Neural progenitor cell (in vitro differentiated cells): Measurements from ENCODE around the gene ASCL3. TPM values are rescaled to one million over a fixed set of nuclear protein-coding genes. Genes with fewer than 3 reads are reported as not detected.

Experiments
- DNase-seq: peaks from one replicate; pipeline ENCODE4 v3.0.0-alpha.2; 2016; ENCODE audit warnings: low spot score
- H2AFZ ChIP-seq: fragments of 200-600 bp; sonication (generic); replicated peaks from 2 replicates; pipeline ENCODE4 v1.6.1; 2016; ENCODE audit warnings: antibody characterized with exemption
- H3F3A ChIP-seq: fragments of 200-600 bp; sonication (generic); 2 replicates; pipeline ENCODE4 v1.6.1; 2016; ENCODE audit warnings: antibody characterized with exemption, low read depth
- H3K27ac ChIP-seq: fragments of 200-600 bp; sonication (generic); 2 replicates; pipeline ENCODE4 v1.5.1; 2016; ENCODE audit warnings: mild to moderate bottlenecking
- H3K27me3 ChIP-seq: fragments of 200-600 bp; sonication (generic); 2 replicates; pipeline ENCODE4 v1.6.1; 2016; ENCODE audit warnings: mild to moderate bottlenecking, moderate library complexity
- H3K36me3 ChIP-seq: fragments of 200-600 bp; sonication (generic); 2 replicates; pipeline ENCODE4 v1.5.1; 2016
- H3K4me1 ChIP-seq: fragments of 200-600 bp; sonication (generic); 2 replicates; pipeline ENCODE4 v1.6.1; 2016; ENCODE audit warnings: mixed run types
- H3K4me2 ChIP-seq: fragments of 200-600 bp; sonication (generic); 2 replicates; pipeline ENCODE4 v1.6.1; 2016
- H3K4me3 ChIP-seq: fragments of 200-600 bp; sonication (generic); 2 replicates; pipeline ENCODE4 v1.5.1; 2016
- H3K79me2 ChIP-seq: fragments of 200-600 bp; sonication (generic); 2 replicates; pipeline ENCODE4 v1.6.1; 2016; ENCODE audit warnings: low read depth
- H3K9ac ChIP-seq: fragments of 200-600 bp; sonication (generic); 2 replicates; pipeline ENCODE4 v1.6.1; 2016
- H3K9me3 ChIP-seq: fragments of 200-600 bp; sonication (generic); 2 replicates; pipeline ENCODE4 v1.5.1; 2016; ENCODE audit warnings: low read depth
- H4K20me1 ChIP-seq: fragments of 200-600 bp; sonication (generic); 2 replicates; pipeline ENCODE4 v1.6.1; 2016; ENCODE audit warnings: low read depth
- H3K27ac Mint-ChIP-seq: 3 replicates; pipeline ENCODE4 v1.8.0; 2021; ENCODE audit warnings: mixed read lengths
- H3K27me3 Mint-ChIP-seq: 2 replicates; pipeline ENCODE4 v1.8.0; 2022; ENCODE audit warnings: low read depth, mild to moderate bottlenecking, inconsistent platforms, moderate library complexity, mixed read lengths; ENCODE audit not compliant: insufficient read depth
- H3K36me3 Mint-ChIP-seq: 3 replicates; pipeline ENCODE4 v1.8.0; 2021; ENCODE audit warnings: mixed read lengths
- H3K4me1 Mint-ChIP-seq: 3 replicates; pipeline ENCODE4 v1.8.0; 2021; ENCODE audit warnings: mixed read lengths
- H3K4me3 Mint-ChIP-seq: 3 replicates; pipeline ENCODE4 v1.8.0; 2021; ENCODE audit warnings: mild to moderate bottlenecking, moderate library complexity, mixed read lengths
- H3K9me3 Mint-ChIP-seq: 3 replicates; pipeline ENCODE4 v1.8.0; 2020; ENCODE audit warnings: mixed read lengths
- CTCF ChIP-seq: fragments of 200-600 bp; sonication (generic); IDR thresholded peaks from 2 replicates; pipeline ENCODE4 v1.5.1; 2017; ENCODE audit warnings: antibody characterized with exemption, mild to moderate bottlenecking
- EZH2 ChIP-seq: fragments of 200-600 bp; sonication (generic); IDR thresholded peaks from 2 replicates; pipeline ENCODE4 v1.6.1; 2017; ENCODE audit warnings: antibody characterized with exemption, mild to moderate bottlenecking, moderate library complexity
- EZH2phosphoT487 ChIP-seq: fragments of 200-600 bp; sonication (generic); IDR thresholded peaks from 2 replicates; pipeline ENCODE4 v1.6.1; 2017; ENCODE audit warnings: antibody characterized with exemption
- total RNA-seq: library from RNA; depleted of rRNA; stranded (reverse); fragments of >200 nt; gene quantifications from 2 replicates; pipeline ENCODE4 v1.2.3, GENCODE V29; 2015; ENCODE audit warnings: low replicate concordance

The ASCL3 gene
- total RNA-seq, 1 donor from 2014 or later: not detected

GRCh38 chr11:8971196-8971923 lies 28.5 kb upstream of the ASCL3 start:
- no peak for DNase-seq
- H3K4me1 Mint-ChIP-seq: no peaks in the 10 kb centered on the region
- no peak overlapping the region for H3K27ac Mint-ChIP-seq
- H3K36me3 Mint-ChIP-seq: peaks cover 2% of the 10 kb centered on the region
- Histone ChIP-seq H3K27ac (no peak overlapping the region), H3K9ac (no peak overlapping the region), H2AFZ (no peak overlapping the region), H3K27me3 (no peaks in the 10 kb centered on the region), H3K9me3 (no peaks in the 10 kb centered on the region), H4K20me1 (no peaks in the 10 kb centered on the region), H3K36me3 (no peaks in the 10 kb centered on the region), H3K4me2 (no peak overlapping the region), H3K79me2 (no peaks in the 10 kb centered on the region), H3F3A (peaks cover 2% of the 10 kb centered on the region), H3K4me3 (no peak overlapping the region), H3K4me1 (no peaks in the 10 kb centered on the region)
- H3K4me3 Mint-ChIP-seq: no peak overlapping the region
- H3K9me3 Mint-ChIP-seq: peaks cover 2% of the 10 kb centered on the region
- TF ChIP-seq EZH2phosphoT487 (no peak), EZH2 (no peak), CTCF (no peak)
- H3K27me3 Mint-ChIP-seq: no peaks in the 10 kb centered on the region

- Mint-ChIP-seq H3K4me3 (no peak overlapping the region), H3K36me3 (no peaks in the 10 kb centered on the region), H3K9me3 (no peaks in the 10 kb centered on the region), H3K4me1 (peaks cover 23% of the 10 kb centered on the region), H3K27ac (no peak overlapping the region), H3K27me3 (no peaks in the 10 kb centered on the region)
- no peak overlapping the region for H3K4me2 ChIP-seq
- peaks cover 15% of the 10 kb centered on the region for H3K79me2 ChIP-seq
- H3K36me3 ChIP-seq: no peaks in the 10 kb centered on the region
- H3K9me3 ChIP-seq: no peaks in the 10 kb centered on the region
- H3K9ac ChIP-seq: no peak overlapping the region
- no peak overlapping the region for H3K4me3 ChIP-seq
- H2AFZ ChIP-seq: no peak overlapping the region
- TF ChIP-seq CTCF (no peak), EZH2 (no peak)
- DNase-seq: no peak
- no peaks in the 10 kb centered on the region for H4K20me1 ChIP-seq
- no peak overlapping the region for H3K27ac ChIP-seq
- H3F3A ChIP-seq: peaks cover 22% of the 10 kb centered on the region
- H3K4me1 ChIP-seq: peaks cover 11% of the 10 kb centered on the region
- H3K27me3 ChIP-seq: no peaks in the 10 kb centered on the region
Measured at GRCh38 chr11:8967184-8967583, 24.4 kb upstream of the ASCL3 start.

- Histone ChIP-seq H3K9me3 (no peaks in the 10 kb centered on the region), H3K4me1 (peaks cover 11% of the 10 kb centered on the region), H4K20me1 (no peaks in the 10 kb centered on the region), H3F3A (peaks cover 25% of the 10 kb centered on the region), H3K4me3 (peak within 1 kb of the TSS; percentile 81), H3K27ac (peak within 1 kb of the TSS; percentile 66), H3K36me3 (no peaks in the 10 kb centered on the region), H3K9ac (peak within 1 kb of the TSS; percentile 34), H3K27me3 (no peaks in the 10 kb centered on the region), H2AFZ (peak within 1 kb of the TSS; percentile 77), H3K79me2 (peaks cover 22% of the 10 kb centered on the region), H3K4me2 (peak within 1 kb of the TSS; percentile 96)
- no peaks in the 10 kb centered on the region for H3K36me3 Mint-ChIP-seq
- H3K4me1 Mint-ChIP-seq: peaks cover 25% of the 10 kb centered on the region
- peak; percentile 92 for DNase-seq
- H3K27ac Mint-ChIP-seq: peak within 1 kb of the TSS; percentile 77
- peak within 1 kb of the TSS; percentile 94 for H3K4me3 Mint-ChIP-seq
- no peak for TF ChIP-seq EZH2phosphoT487
- TF ChIP-seq CTCF: no peak
- TF ChIP-seq EZH2: no peak
- H3K9me3 Mint-ChIP-seq: no peaks in the 10 kb centered on the region
- H3K27me3 Mint-ChIP-seq: no peaks in the 10 kb centered on the region
Measured at GRCh38 chr11:8964324-8965320, 21.8 kb upstream of the ASCL3 start, which contains the start of gene TMEM9B. TSS of gene TMEM9B (minus strand) at chr11:8964442. CDS start at chr11:8964313, 129 bp downstream.
